PC-3 (cell line): ENCODE measurements around the gene DELE1. TPM values are rescaled to one million over a fixed set of nuclear protein-coding genes. Genes with fewer than 3 reads are reported as not detected.

Experiments
- ATAC-seq: fragments of 200-7000 bp; cut with Tn5 transposase; 2 replicates; pipeline ENCODE4 v1.9.1; 2020; ENCODE audit warnings: mild to moderate bottlenecking, moderate library complexity
- BruUV-seq: library from RNA; stranded (reverse); fragments of 400-500 nt; replicated peaks from 2 replicates; lab custom pipeline; 2021; lab: Mats Ljungman, UMichigan
- CTCF ChIA-PET: fragments of 300-600 bp; sonication (Branson Sonifier 250); formaldehyde crosslinking; loops from one replicate; lab custom pipeline; 2022; ENCODE audit warnings: antibody characterized with exemption; lab: Charles Lee
- POLR2A ChIA-PET: fragments of 300-600 bp; sonication (Branson Sonifier 250); formaldehyde crosslinking; loops from one replicate; lab custom pipeline; 2022; ENCODE audit warnings: antibody characterized with exemption; ENCODE audit not compliant: unreplicated experiment; lab: Charles Lee
- DNase-seq: peaks from one replicate; pipeline ENCODE4 v3.0.0-alpha.2; 2015
- H2AFZ ChIP-seq: fragments of 300-600 bp; sonication (generic); 2 replicates; pipeline ENCODE4 v1.6.0; 2016; ENCODE audit warnings: antibody characterized with exemption, low read length
- H3F3A ChIP-seq: fragments of 300-600 bp; sonication (generic); one replicate; pipeline ENCODE4 v1.6.0; 2017; ENCODE audit warnings: antibody characterized with exemption, low read length, control low read depth, mild to moderate bottlenecking; ENCODE audit not compliant: unreplicated experiment
- H3K27ac ChIP-seq: fragments of 300-600 bp; sonication (generic); 2 replicates; pipeline ENCODE4 v1.5.1; 2016; ENCODE audit warnings: mild to moderate bottlenecking, low read length
- H3K27me3 ChIP-seq: fragments of 300-600 bp; sonication (generic); 2 replicates; pipeline ENCODE4 v1.6.1; 2016; ENCODE audit warnings: low read length, mixed read lengths
- H3K36me3 ChIP-seq: fragments of 300-600 bp; sonication (generic); 2 replicates; pipeline ENCODE4 v1.6.1; 2016; ENCODE audit warnings: low read depth, mixed run types, low read length, mixed read lengths
- H3K4me1 ChIP-seq: fragments of 300-600 bp; sonication (generic); 2 replicates; pipeline ENCODE4 v1.5.1; 2016; ENCODE audit warnings: low read length; ENCODE audit not compliant: insufficient read depth
- H3K4me2 ChIP-seq: fragments of 300-600 bp; sonication (generic); 2 replicates; pipeline ENCODE4 v1.6.0; 2016; ENCODE audit warnings: low read length
- H3K4me3 ChIP-seq: fragments of 300-600 bp; sonication (generic); 2 replicates; pipeline ENCODE4 v1.5.1; 2016; ENCODE audit warnings: mild to moderate bottlenecking, low read length, mixed read lengths
- H3K79me2 ChIP-seq: fragments of 300-600 bp; sonication (generic); 2 replicates; pipeline ENCODE4 v1.6.1; 2017; ENCODE audit warnings: low read length, mixed read lengths
- H3K9ac ChIP-seq: fragments of 300-600 bp; sonication (generic); 2 replicates; pipeline ENCODE4 v1.6.0; 2016; ENCODE audit warnings: mild to moderate bottlenecking, low read length
- H3K9me2 ChIP-seq: fragments of 300-600 bp; sonication (generic); replicated peaks from 2 replicates; pipeline ENCODE4 v1.6.1; 2016; ENCODE audit warnings: mixed run types, low read length, mixed read lengths
- H3K9me3 ChIP-seq: fragments of 300-600 bp; sonication (generic); 2 replicates; pipeline ENCODE4 v1.6.1; 2016; ENCODE audit warnings: low read length, mixed read lengths
- H4K20me1 ChIP-seq: fragments of 300-600 bp; sonication (generic); 2 replicates; pipeline ENCODE4 v1.6.1; 2016; ENCODE audit warnings: low read length, mixed read lengths
- CTCF ChIP-seq: fragments of 300-600 bp; sonication (generic); conservative IDR thresholded peaks from 2 replicates; pipeline ENCODE4 v1.5.1; 2017; ENCODE audit warnings: antibody characterized with exemption, low read depth, mild to moderate bottlenecking, low read length
- EZH2 ChIP-seq: fragments of 300-600 bp; sonication (generic); IDR thresholded peaks from one replicate; pipeline ENCODE4 v1.6.1; 2017; ENCODE audit warnings: antibody characterized with exemption, mild to moderate bottlenecking, low read length; ENCODE audit not compliant: unreplicated experiment
- EZH2phosphoT487 ChIP-seq: fragments of 300-600 bp; sonication (generic); IDR thresholded peaks from 2 replicates; pipeline ENCODE4 v1.6.1; 2018; ENCODE audit warnings: mild to moderate bottlenecking, antibody characterized with exemption, low read length, borderline replicate concordance
- intact Hi-C: fragments of 100-400 bp; cut with micrococcal nuclease; formaldehyde crosslinking; loops from 2 replicates; pipeline ENCODE4 v1.9.0; 2023
- total RNA-seq: library from RNA; depleted of rRNA; stranded (reverse); fragments of >200 nt; gene quantifications from 2 replicates; pipeline ENCODE4 v1.2.3, GENCODE V29; 2014

Gene DELE1
- total RNA-seq, 1 experiment from 2014 or later = 46.6 TPM

GRCh38 chr5:141941779-141942178 lies 18.1 kb downstream of the DELE1 start:
- no peaks in the 10 kb centered on the region; the same call in 1 of the 2 replicates for H3K36me3 ChIP-seq
- no peak overlapping the region for H3K4me3 ChIP-seq
- CTCF ChIA-PET = no interaction called here
- H4K20me1 ChIP-seq = no peaks in the 10 kb centered on the region
- H3F3A ChIP-seq = no peaks in the 10 kb centered on the region
- no peaks in the 10 kb centered on the region for H3K9me2 ChIP-seq
- H3K27ac ChIP-seq = no peak overlapping the region
- no TSS peak for BruUV-seq
- H3K27me3 ChIP-seq = no peaks in the 10 kb centered on the region
- ATAC-seq (no peak), DNase-seq (no peak)
- no peaks in the 10 kb centered on the region for H3K9me3 ChIP-seq
- POLR2A ChIA-PET = no interaction called here
- H3K4me1 ChIP-seq = no peaks in the 10 kb centered on the region
- TF ChIP-seq EZH2phosphoT487 (no peak), EZH2 (no peak), CTCF (no peak)
- intact Hi-C loops = no loop called here
- H3K4me2 ChIP-seq = no peak overlapping the region
- H2AFZ ChIP-seq = no peak overlapping the region
- H3K9ac ChIP-seq = no peak overlapping the region
- no peaks in the 10 kb centered on the region for H3K79me2 ChIP-seq

GRCh38 chr5:141942185-141942857 lies 18.6 kb downstream of the DELE1 start:
- Histone ChIP-seq H3K9me3 (no peaks in the 10 kb centered on the region), H3K9me2 (no peaks in the 10 kb centered on the region), H3K79me2 (no peaks in the 10 kb centered on the region), H3K27ac (no peak overlapping the region), H3F3A (no peaks in the 10 kb centered on the region), H3K36me3 (no peaks in the 10 kb centered on the region; the same call in 1 of the 2 replicates), H3K27me3 (no peaks in the 10 kb centered on the region), H2AFZ (no peak overlapping the region), H3K9ac (no peak overlapping the region), H4K20me1 (no peaks in the 10 kb centered on the region), H3K4me3 (no peak overlapping the region), H3K4me1 (no peaks in the 10 kb centered on the region), H3K4me2 (no peak overlapping the region)
- intact Hi-C loops = no loop called here
- DNase-seq = no peak
- ChIA-PET CTCF (no interaction called here), POLR2A (no interaction called here)
- BruUV-seq = no TSS peak
- TF ChIP-seq EZH2 = no peak
- no peak for TF ChIP-seq EZH2phosphoT487
- ATAC-seq = no peak

DNA sequence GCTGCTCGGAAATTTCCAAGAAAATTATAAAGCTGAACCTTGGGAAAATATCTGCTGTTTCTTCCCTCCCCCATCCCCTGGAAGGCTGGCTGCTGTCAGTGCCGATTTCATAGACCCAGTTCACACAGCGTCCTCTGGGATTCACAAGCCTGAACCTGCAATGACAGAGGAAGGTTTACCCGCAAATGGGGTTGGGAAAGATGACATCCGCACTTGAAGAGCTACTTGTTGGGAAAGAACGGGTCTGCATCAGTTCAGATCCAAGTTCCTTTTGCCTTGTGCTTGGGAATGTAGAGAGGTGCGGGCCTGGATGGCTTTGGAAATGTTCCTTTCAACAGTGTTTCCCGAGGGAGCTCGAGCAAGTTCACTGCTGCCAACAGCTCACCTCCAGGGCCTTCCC lies 20.4 kb downstream of the DELE1 start:
- no peaks in the 10 kb centered on the region for H3K27me3 ChIP-seq
- no peaks in the 10 kb centered on the region for H3K79me2 ChIP-seq
- no peak overlapping the region for H3K4me3 ChIP-seq
- ATAC-seq (no peak), DNase-seq (no peak)
- intact Hi-C loops = no loop called here
- no peak overlapping the region for H3K9ac ChIP-seq
- ChIA-PET POLR2A (no interaction called here), CTCF (no interaction called here)
- no peaks in the 10 kb centered on the region for H3K9me2 ChIP-seq
- no peaks in the 10 kb centered on the region for H3F3A ChIP-seq
- no peak overlapping the region for H2AFZ ChIP-seq
- H3K9me3 ChIP-seq = no peaks in the 10 kb centered on the region
- no peaks in the 10 kb centered on the region for H3K4me1 ChIP-seq
- BruUV-seq = no TSS peak
- TF ChIP-seq EZH2 = no peak
- TF ChIP-seq CTCF = no peak
- no peak for TF ChIP-seq EZH2phosphoT487
- H4K20me1 ChIP-seq = no peaks in the 10 kb centered on the region
- no peaks in the 10 kb centered on the region for H3K36me3 ChIP-seq
- H3K4me2 ChIP-seq = no peak overlapping the region
- no peak overlapping the region for H3K27ac ChIP-seq
